ENCODE measurements around the gene BEND3.

DNA sequence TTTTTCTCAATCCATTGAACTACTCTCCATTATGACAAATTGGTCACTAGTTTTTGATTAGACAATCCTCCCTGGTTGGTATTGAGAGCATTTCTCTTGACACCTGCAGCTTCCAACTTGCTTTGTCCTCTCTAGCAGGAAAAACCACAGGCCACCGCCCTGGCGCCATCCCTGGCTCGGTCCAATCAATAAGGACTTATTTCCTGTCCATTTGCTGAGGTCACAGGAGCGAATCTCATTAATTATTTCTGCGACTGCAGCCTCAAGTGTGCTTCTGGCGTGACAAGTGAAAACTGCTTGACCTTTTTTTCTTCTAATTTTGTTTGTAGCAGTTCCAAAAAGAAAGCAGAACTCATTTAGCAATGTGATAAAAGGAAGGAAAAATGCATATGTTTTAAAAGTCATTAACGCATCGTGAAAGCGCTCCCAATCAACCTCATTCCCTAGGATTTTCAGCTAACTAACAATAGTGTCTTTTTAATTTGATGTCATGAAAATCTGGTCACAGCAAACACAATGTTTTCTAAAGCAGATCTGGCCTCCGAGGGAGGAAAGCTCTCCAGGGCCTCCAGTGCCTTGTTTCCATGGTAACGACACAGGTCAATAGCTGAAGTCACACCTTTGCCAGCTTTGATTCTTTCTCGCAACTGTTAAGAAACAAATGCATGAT is 39.0 kb upstream of the BEND3 start:
- TF ChIP-seq ZNF717 (CRISPR knock-in tag; IDR thresholded peaks at IDR 0.05) (no peak), ZZZ3 (IDR thresholded peaks at IDR 0.05) (no peak), KLF13 (tag; IDR thresholded peaks at IDR 0.05; ENCODE audit: borderline replicate concordance, low read depth) (no peak), SRSF9 (IDR thresholded peaks at IDR 0.05; ENCODE audit: borderline replicate concordance, low read depth, low read length) (no peak), RNF2 (IDR thresholded peaks at IDR 0.05) (no peak), SPI1 (IDR thresholded peaks at IDR 0.05; ENCODE audit: borderline replicate concordance, low read depth, low read length) (no peak), EZH2 (IDR thresholded peaks at IDR 0.05; ENCODE audit: borderline replicate concordance, low read depth, low read length) (no peak), RAD21 (CRISPR knock-in tag; conservative IDR thresholded peaks at IDR 0.05 in 1 of 2, IDR thresholded peaks at IDR 0.05 in 1 of 2) (no peak), STAT5A (IDR thresholded peaks at IDR 0.05; ENCODE audit: borderline replicate concordance, low read length) (no peak), POLR2AphosphoS2 (IDR thresholded peaks at IDR 0.05; ENCODE audit: low read length) (no peak)
- TF ChIP-seq, protein P1, sequence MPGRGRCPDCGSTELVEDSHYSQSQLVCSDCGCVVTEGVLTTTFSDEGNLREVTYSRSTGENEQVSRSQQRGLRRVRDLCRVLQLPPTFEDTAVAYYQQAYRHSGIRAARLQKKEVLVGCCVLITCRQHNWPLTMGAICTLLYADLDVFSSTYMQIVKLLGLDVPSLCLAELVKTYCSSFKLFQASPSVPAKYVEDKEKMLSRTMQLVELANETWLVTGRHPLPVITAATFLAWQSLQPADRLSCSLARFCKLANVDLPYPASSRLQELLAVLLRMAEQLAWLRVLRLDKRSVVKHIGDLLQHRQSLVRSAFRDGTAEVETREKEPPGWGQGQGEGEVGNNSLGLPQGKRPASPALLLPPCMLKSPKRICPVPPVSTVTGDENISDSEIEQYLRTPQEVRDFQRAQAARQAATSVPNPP (IDR thresholded peaks at IDR 0.05; ENCODE audit: borderline replicate concordance, insufficient read depth, insufficient read length) = no peak
- TF ChIP-seq, protein P2, sequence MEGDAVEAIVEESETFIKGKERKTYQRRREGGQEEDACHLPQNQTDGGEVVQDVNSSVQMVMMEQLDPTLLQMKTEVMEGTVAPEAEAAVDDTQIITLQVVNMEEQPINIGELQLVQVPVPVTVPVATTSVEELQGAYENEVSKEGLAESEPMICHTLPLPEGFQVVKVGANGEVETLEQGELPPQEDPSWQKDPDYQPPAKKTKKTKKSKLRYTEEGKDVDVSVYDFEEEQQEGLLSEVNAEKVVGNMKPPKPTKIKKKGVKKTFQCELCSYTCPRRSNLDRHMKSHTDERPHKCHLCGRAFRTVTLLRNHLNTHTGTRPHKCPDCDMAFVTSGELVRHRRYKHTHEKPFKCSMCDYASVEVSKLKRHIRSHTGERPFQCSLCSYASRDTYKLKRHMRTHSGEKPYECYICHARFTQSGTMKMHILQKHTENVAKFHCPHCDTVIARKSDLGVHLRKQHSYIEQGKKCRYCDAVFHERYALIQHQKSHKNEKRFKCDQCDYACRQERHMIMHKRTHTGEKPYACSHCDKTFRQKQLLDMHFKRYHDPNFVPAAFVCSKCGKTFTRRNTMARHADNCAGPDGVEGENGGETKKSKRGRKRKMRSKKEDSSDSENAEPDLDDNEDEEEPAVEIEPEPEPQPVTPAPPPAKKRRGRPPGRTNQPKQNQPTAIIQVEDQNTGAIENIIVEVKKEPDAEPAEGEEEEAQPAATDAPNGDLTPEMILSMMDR (IDR thresholded peaks at IDR 0.05 in 2 of 3, conservative IDR thresholded peaks at IDR 0.05 in 1 of 3; ENCODE audit: insufficient read depth in 2 of 3, low read depth in 1 of 3, low read length in 3 of 3) = no peak
